ENCODE measurements around the gene TMED4.
A peak's percentile ranks its signal among the peaks of the same experiment; 100 is the strongest.
"Not testable (repeated sequence)": the region's sequence is repeated elsewhere in the genome, so short reads cannot be mapped to it uniquely, and the experiment has no call there.

TMED4 gene

DNA sequence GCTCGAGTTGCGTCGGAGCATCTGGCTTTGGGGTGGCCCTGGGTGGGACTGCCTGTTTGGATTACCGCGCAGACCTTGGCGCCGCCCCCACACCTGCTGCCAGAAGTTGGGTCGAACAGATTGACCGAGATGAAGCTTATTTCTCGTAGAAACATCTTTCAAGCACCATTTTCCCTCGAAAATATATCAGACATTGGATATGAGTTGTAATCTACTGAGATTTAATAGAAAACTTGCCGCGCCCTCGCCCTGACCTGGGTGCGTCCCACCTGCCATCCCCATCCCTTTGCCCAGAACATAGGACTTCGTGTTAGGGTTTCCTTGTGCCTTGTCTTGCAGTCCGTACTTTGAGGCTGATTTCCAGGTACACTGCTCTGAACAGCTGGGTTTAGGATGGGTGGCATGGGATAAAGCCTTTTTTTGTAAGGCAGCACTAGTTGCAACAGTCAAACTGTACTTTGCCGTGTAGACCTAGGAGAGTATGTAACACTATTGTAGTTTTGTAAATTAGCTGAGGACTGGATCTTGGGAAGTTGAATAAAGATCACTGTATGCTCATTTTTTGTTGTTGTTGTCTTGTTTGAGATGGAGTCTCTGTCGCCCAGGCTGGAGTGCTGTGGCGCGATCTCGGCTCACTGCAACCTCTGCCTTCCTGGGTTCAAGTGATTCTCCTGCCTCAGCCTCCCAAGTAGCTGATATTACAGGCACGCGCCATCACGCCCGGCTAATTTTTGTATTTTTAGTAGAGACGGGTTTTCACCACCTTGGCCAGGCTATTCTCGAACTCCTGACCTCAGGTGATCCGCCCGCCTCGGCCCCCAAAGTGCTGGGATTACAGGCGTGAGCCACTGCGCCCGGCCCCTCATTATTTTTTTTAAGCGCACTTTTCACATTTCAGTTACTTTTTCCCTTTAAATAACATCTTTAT is 25.4 kb upstream of the TMED4 start:
- no peak for DNase-seq (ENCODE audit: low read depth in 2 of 2)

DNA sequence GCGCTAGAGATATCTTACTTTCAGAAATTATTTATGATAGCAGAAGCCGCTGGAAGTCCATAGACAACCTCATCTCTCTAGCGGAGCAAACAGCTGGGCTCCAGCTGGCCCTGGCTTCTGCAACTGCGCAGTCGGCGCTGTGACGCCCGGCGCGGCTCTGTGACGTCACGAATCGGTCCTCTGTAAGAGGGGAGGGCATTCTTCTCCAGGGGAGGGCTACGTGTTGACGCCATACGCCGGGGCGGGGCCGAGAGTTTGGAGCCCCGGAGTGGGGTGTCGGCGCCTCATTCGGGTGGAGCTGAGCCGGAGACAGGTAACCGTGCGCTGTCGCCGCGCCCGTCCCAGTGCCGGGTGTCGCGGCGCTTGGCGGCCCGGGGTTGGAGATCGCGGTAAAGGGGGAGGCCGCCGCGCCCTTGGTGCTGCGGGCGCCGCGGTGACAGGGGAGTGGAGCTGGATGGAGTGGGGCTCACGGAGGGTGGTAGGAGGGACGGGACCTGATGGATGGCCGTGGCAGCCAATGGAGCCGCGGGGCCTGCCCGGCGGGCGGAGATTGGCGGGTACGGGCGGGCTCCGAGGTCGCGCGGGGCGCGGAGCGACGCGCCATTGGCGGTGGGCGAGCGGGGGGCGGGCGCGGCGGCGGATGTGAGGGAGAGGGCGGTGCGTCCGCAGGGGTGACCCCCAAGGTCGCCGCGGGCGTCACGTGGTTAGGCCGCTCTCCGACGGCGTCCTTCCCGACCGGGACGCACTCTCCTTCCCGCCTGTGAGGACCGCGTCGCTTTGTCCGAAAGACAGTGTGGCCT is 24.5 kb upstream of the TMED4 start, which contains the start of gene OGDH:
OGDH (plus strand) TSS at position 287 of the 800 bp plus-strand sequence. CDS start 17,717 bp downstream, outside the sequence.
- DNase-seq (ENCODE audit: low read depth in 2 of 2): peak; percentile 99

GRCh38 chr7:44604941-44605340 is 22.9 kb upstream of the TMED4 start:
- no peak for DNase-seq (ENCODE audit: low read depth in 2 of 2)

- no peak for DNase-seq (ENCODE audit: low read depth in 2 of 2)
Observed at GRCh38 chr7:44603193-44603592, 21.2 kb upstream of the TMED4 start.

DNA sequence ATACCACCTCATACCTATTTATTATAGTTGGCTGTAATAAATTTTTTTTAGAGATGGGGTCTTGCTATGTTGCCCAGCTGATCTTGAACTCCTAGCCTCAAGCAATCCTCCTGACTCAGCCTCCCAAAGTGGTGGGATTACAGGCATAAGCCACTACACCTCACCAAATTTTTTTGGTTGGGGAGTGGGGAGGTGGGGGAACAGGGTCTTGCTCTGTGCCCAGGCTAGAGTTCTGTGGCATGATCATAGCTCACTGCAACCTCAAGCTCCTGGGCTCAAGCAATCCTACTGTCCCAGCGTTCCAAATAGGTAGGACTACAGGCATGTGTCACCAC is 20.5 kb upstream of the TMED4 start:
- DNase-seq (ENCODE audit: low read depth in 2 of 2): no peak

DNA sequence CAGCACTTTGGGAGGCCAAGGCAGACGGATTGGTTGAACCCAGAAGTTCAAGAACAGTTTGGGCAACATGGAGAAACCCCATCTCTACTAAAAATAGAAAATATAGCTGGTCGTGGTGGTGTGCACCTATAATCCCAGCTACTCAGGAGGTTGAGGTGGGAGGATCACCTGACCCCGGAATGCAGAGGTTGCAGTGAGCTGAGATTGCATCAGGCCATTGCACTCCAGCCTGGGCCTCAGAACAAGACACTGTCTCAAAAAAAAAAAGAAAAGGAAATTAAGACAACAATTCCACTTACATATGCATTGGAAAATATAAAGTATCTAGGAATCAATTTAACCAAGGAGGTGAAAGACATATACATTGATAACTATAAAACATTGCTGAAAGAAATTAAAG is 17.2 kb upstream of the TMED4 start:
- DNase-seq (ENCODE audit: low read depth in 2 of 2): no peak

- DNase-seq (ENCODE audit: low read depth in 2 of 2): not testable (repeated sequence)
Observed at GRCh38 chr7:44597181-44597580, 15.2 kb upstream of the TMED4 start.

DNA sequence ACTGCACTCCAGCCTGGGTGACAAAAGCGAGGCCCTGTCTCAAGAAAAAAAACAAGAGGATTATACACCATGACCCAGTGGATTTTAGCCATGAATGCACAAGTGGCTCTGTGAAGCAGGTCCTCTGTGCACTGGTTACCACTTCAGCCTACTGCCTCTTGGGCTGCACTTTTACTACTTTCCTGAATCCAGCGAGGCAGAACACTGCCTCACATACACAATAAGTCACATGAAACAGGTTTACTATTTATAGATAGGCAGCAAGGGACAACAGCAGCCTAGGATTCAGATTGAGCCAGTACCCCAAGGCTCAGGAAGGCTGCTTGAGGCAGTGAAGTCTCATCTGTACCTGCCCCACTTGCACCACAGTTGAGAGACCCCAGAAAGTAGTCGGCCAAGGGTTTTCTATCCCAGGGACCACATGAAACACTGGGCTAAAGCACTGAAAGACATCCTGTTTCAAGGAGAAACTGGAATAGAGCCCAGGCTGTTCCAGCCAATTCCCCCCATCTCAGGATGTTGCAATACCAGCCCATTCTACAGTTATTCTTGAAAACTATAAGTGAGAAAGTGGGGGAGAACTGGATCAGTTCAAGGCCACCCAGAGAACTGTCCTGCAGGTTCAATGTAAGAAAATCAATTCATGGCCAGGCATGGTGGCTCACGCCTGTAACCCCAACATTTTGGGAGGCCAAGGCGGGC is 14.1 kb upstream of the TMED4 start:
- DNase-seq (ENCODE audit: low read depth in 2 of 2): no peak

DNA sequence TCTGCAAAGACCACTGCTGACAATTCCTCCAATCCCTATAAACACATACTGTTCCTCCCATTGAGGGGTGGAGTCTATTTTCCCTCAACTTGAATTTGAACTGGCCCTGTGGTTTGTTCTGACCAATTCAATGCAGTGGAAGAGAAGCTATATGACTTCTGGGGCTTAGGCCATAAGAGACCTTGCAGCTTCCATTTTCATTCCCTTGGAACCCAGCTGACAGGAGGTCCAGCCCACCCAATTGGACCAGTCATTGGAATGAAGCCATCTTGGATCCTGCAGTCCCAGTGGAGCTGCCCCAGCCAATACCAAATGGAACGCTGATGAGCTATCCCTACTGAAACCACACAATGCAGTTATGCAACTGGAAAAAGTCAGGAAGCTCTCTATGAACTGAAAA is 8.9 kb upstream of the TMED4 start:
- no peak for DNase-seq (ENCODE audit: low read depth in 2 of 2)

- peak in 1 of 2 donors; percentile 39 for DNase-seq (ENCODE audit: low read depth in 2 of 2)
Observed at GRCh38 chr7:44587843-44588711, 6.0 kb upstream of the TMED4 start.

DNA sequence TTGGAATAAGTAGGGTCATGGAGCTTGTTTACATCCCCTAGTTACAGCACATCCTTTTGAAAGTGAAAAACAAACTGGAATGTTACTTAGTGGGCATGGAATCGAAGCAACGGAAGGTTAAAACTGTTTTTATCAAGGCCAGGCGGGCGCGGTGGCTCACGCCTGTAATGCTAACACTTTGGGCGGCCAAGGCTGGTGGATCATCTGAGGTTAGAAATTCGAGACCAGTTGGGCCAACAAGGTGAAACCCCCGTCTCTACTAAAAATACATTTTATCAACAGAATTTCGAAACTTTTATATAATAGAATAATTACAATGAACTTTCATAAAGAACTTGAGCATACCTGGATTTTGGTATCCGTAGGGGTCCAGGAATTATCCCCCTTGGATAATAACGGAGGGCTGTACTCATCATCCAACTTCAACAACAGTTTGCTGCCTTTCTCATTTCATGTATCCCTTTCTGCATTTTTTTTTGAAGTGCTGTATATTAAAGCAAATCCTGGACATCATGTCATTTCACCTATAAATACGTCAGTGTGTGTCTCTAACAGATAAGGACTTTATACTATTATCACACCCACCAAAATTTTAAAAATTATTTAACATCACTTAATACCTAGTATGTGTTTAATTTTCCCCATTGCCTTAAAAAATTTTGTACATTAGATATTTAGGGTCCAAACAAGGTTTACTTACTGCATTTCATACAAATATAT is 1.3 kb upstream of the TMED4 start:
- no peak for DNase-seq (ENCODE audit: low read depth in 2 of 2)

- peak in 1 of 2 donors; percentile 9 for DNase-seq (ENCODE audit: low read depth in 2 of 2)
Observed at GRCh38 chr7:44580945-44581878, 819 bp downstream of the TMED4 start.

DNA sequence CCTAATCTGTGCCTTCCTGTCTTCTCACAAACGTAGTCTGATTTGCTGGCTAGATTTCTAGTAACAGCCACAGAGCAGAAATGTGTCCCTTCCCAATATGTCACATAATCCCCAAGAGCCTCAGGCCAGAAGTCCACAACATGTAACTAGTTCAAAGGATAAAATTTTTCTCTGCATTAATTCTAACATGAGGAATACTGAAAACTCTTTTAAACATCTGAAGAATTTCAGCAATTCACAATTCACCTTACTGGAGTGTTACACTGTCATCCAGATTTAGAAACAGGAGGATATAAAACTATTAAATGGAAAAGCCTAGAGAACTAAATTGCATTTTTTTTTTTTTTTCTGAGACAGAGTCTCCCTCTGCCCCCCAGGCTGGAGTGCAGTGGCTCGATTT is 5.8 kb downstream of the TMED4 start:
- no peak for DNase-seq (ENCODE audit: low read depth in 2 of 2)

GRCh38 chr7:44575054-44575453 is 7.0 kb downstream of the TMED4 start:
- DNase-seq (ENCODE audit: low read depth in 2 of 2): no peak

- DNase-seq (ENCODE audit: low read depth in 2 of 2): no peak
Observed at GRCh38 chr7:44574287-44574872, 7.7 kb downstream of the TMED4 start.

DNA sequence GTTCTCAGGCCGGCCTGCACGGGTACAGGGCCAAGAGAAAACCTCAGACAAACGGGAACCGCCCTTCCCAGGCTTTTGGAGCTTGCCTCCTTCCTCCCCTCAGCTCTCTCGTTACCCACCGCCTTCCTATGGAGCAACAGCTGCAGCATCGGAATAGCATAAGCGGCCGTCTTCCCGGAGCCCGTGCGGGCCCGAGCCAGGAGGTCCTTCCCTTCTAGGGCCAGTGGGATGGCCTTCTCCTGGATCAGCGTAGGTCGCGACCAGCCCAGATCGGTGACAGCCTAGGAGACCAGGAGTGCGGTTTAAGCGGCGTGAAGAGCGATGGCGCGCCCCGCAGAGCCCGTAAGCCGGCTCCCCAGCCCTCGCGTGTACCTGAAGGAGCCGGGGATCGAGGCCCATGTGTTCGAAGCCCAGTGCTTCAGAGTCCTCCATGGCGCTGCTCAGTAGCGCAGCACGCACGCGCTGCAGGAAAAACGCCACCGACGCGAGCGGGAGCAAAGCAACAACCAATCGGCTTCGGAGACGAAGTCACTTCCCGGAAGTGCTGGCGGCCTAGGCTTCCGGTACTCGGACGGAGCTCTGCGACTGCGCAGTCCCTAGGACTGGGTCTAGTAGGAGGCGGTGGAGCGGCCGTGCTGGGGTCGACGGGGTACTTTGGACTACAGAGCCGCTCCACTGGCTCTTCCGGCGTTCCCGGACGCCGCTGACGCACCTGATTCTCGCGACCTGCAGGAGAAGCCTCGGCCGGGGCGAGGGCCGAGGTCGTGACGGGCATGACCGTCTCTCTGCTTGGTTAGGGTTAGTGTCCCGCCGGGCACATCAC is 8.4 kb downstream of the TMED4 start, which contains the start of gene DDX56:
DDX56 (minus strand) TSS at position 445 of the 823 bp plus-strand sequence; CDS start at position 432, 13 bp downstream.
- peak; percentile 87 for DNase-seq (ENCODE audit: low read depth in 2 of 2)

DNA sequence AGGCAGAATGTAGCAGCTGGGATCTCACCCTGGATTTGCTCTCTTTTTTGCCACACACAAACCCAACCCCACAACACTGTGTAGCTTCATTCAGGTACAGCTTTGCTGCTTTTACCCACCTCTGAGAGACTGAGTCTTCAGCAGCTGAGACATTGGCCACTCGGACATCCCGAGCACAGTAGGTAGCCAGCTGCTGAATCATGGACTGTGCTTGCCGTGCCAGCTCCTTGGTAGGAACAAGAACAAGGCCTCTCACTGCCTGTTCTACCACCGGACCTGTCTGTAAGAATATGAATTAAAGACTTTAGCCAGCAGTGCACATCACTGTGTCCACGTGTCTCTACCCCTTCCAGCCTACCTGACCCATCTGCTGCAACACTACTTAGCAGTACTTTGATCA is 9.3 kb downstream of the TMED4 start:
- no peak for DNase-seq (ENCODE audit: low read depth in 2 of 2)

DNA sequence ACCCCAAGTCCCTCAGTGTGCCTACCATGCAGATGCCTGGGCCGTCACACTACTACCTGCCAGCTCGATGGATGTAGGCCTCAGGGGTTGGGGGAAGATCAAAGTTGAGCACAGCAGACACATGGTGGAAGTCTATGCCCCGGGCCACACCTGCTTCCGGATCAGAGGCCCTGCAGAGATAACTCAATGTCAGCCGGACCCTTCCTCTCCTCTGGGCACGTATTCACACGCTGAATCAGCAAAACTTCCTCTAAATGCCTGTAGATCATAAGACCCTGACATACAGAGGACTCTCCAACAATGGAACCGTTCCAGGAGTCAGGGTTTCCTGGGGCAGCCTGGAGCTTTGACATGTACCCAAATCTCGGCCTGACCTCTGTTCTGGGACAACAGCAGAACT is 12.1 kb downstream of the TMED4 start:
- DNase-seq (ENCODE audit: low read depth in 2 of 2): no peak
